Right cardiac atrium (tissue), 5 donors: Measurements from ENCODE around the gene KLK14. TPM values are rescaled to one million over a fixed set of nuclear protein-coding genes. Genes with fewer than 3 reads are reported as not detected.
A peak's percentile ranks its signal among the peaks of the same experiment; 100 is the strongest.

Source experiments
- ATAC-seq, 2 donors: fragments of 200-7000 bp; cut with Tn5 transposase; one replicate each; pipeline versions ENCODE4 v1.8.0 to v1.9.1; 2020; ENCODE audit warnings: moderate library complexity in 2 of 2, mild to moderate bottlenecking in 1 of 2
- DNase-seq, 3 donors: peaks; one replicate each; pipeline ENCODE4 v3.0.0-alpha.2; 2020
- H3K27ac ChIP-seq: one replicate; pipeline ENCODE4 v1.5.1; 2013; ENCODE audit warnings: mild to moderate bottlenecking, low read length, control low read depth, moderate library complexity
- H3K27me3 ChIP-seq: one replicate; pipeline ENCODE4 v1.6.1; 2013; ENCODE audit not compliant: control insufficient read depth, insufficient read depth
- H3K4me1 ChIP-seq: one replicate; pipeline ENCODE4 v1.6.1; 2013; ENCODE audit warnings: low read length; ENCODE audit not compliant: control insufficient read depth, insufficient read depth
- H3K4me3 ChIP-seq: one replicate; pipeline ENCODE4 v1.5.1; 2013; ENCODE audit warnings: low read length, control low read depth
- H3K9me3 ChIP-seq: one replicate; pipeline ENCODE4 v1.6.1; 2013; ENCODE audit warnings: low read length; ENCODE audit not compliant: control insufficient read depth
- WGBS: extraction: QIAGEN DNeasy Blood & Tissue Kit; methylation state at CpG from one replicate; pipeline ENCODE4 v1.1.7; 2013; 5-methylcytosine and 5-hydroxymethylcytosine counted together
- intact Hi-C, 4 donors: fragments of 100-400 bp; cut with DNase I; formaldehyde crosslinking; loops; one replicate each; pipeline versions ENCODE4 v1.11.0 to v1.14.0; 2022 to 2023
- polyA plus RNA-seq: library from polyadenylated mRNA; stranded (reverse); fragments of 200-250 nt; gene quantifications from one replicate; pipeline ENCODE4 v1.2.3, GENCODE V29; 2013
- total RNA-seq, 4 donors: library from RNA; stranded (reverse); fragmentation: NEBNext Ultra II Directional; extraction: Animal tissue kit (Norgen Biotek cat#: 25700); gene quantifications; one replicate each; pipeline ENCODE4 v1.2.1, GENCODE V29; 2021
- donor health status: healthy with polysubstance abuse.
- donor health status: DM: no; HTN: yes; CAD: no.
- donor health status: DM: no; HTN: no; CAD: no.
- donor health status: DM: no; HTN: yes; CAD: no; lungs with severe emphysema.
- donor health status: DM: yes; HTN: yes; CAD: no.

KLK14 gene
- total and polyA plus RNA-seq, 5 donors = 0.31 to 1.0 TPM; not detected in 3

- intact Hi-C loops = loop anchor here (5.0 to 10.0 kb wide), 4 partner anchors 74 to 172 kb away; partner anchors contain the start of gene KLK10 (in 1 of the 4)
- no peak for DNase-seq
- H3K9me3 ChIP-seq = no peaks in the 10 kb centered on the region
- no peaks in the 10 kb centered on the region for H3K27me3 ChIP-seq
- no peak overlapping the region for H3K27ac ChIP-seq
- H3K4me3 ChIP-seq = no peak overlapping the region
- H3K4me1 ChIP-seq = no peaks in the 10 kb centered on the region
- ATAC-seq = no peak
- WGBS = 80% methylated on average over 6 of the region's 6 CpGs
These were observed 13.9 kb upstream of the KLK14 start for GRCh38 chr19:51096473-51097165.

- ATAC-seq (no peak), DNase-seq (peak in 2 of 3 donors; percentile 60 to 73)
- Histone ChIP-seq H3K4me3 (no peak overlapping the region), H3K4me1 (no peaks in the 10 kb centered on the region), H3K27ac (no peak overlapping the region), H3K9me3 (no peaks in the 10 kb centered on the region), H3K27me3 (no peaks in the 10 kb centered on the region)
- 20% methylated on average over 15 of the region's 15 CpGs for WGBS
- intact Hi-C loops = loop anchor here (5.0 to 10.0 kb wide), 5 partner anchors 67 to 170 kb away; partner anchors contain the start of genes KLK10 (in 1 of the 4) and KLK11 (in 1 of the 4)
These were observed 12.1 kb upstream of the KLK14 start for GRCh38 chr19:51094696-51095279.

GRCh38 chr19:51093510-51094345, 11.0 kb upstream of the KLK14 start:
- H3K27ac ChIP-seq = no peak overlapping the region
- DNase-seq (no peak), ATAC-seq (no peak)
- H3K9me3 ChIP-seq = no peaks in the 10 kb centered on the region
- no peaks in the 10 kb centered on the region for H3K27me3 ChIP-seq
- 75% methylated on average over 22 of the region's 22 CpGs for WGBS
- no peaks in the 10 kb centered on the region for H3K4me1 ChIP-seq
- intact Hi-C loops = loop anchor here in 3 of 4 donors (2.0 to 10.0 kb wide), 4 partner anchors 66 to 169 kb away; partner anchors contain the start of gene KLK11 (in 1 of the 3)
- H3K4me3 ChIP-seq = no peak overlapping the region

- intact Hi-C loops = loop anchor here in 3 of 4 donors (2.0 to 10.0 kb wide), 4 partner anchors 66 to 168 kb away; partner anchors contain the start of gene KLK11 (in 1 of the 3)
- H3K27me3 ChIP-seq = no peaks in the 10 kb centered on the region
- WGBS = 81% methylated on average over 8 of the region's 8 CpGs
- H3K27ac ChIP-seq = no peak overlapping the region
- DNase-seq (no peak), ATAC-seq (no peak)
- H3K4me3 ChIP-seq = no peak overlapping the region
- H3K4me1 ChIP-seq = no peaks in the 10 kb centered on the region
- no peaks in the 10 kb centered on the region for H3K9me3 ChIP-seq
These were observed 10.4 kb upstream of the KLK14 start for GRCh38 chr19:51093101-51093500.

GRCh38 chr19:51091895-51092873, 9.5 kb upstream of the KLK14 start:
- Histone ChIP-seq H3K27me3 (no peaks in the 10 kb centered on the region), H3K4me1 (no peaks in the 10 kb centered on the region), H3K4me3 (no peak overlapping the region), H3K9me3 (no peaks in the 10 kb centered on the region), H3K27ac (no peak overlapping the region)
- DNase-seq = no peak
- intact Hi-C loops = loop anchor here in 3 of 4 donors (2.0 to 10.0 kb wide), 4 partner anchors 65 to 167 kb away; partner anchors contain the start of gene KLK11 (in 1 of the 3)
- ATAC-seq = no peak
- WGBS = 58% methylated on average over 16 of the region's 16 CpGs

- 79% methylated on average over 10 of the region's 10 CpGs for WGBS
- H3K4me1 ChIP-seq = no peaks in the 10 kb centered on the region
- intact Hi-C loops = loop anchor here in 3 of 4 donors (5.0 to 10.0 kb wide), 3 partner anchors 64 to 166 kb away; partner anchors contain the start of gene KLK11 (in 1 of the 3)
- H3K9me3 ChIP-seq = no peaks in the 10 kb centered on the region
- DNase-seq (no peak), ATAC-seq (no peak)
- H3K27me3 ChIP-seq = no peaks in the 10 kb centered on the region
- H3K27ac ChIP-seq = no peak overlapping the region
- no peak overlapping the region for H3K4me3 ChIP-seq
These were observed 8.4 kb upstream of the KLK14 start for GRCh38 chr19:51091126-51091525.

- ATAC-seq (no peak), DNase-seq (no peak)
- no peaks in the 10 kb centered on the region for H3K4me1 ChIP-seq
- no peaks in the 10 kb centered on the region for H3K9me3 ChIP-seq
- intact Hi-C loops = loop anchor here in 3 of 4 donors (5.0 to 10.0 kb wide), 3 partner anchors 63 to 166 kb away; partner anchors contain the start of gene KLK11 (in 1 of the 3)
- WGBS = 62% methylated on average over 8 of the region's 8 CpGs
- no peak overlapping the region for H3K4me3 ChIP-seq
- H3K27ac ChIP-seq = no peak overlapping the region
- no peaks in the 10 kb centered on the region for H3K27me3 ChIP-seq
These were observed 7.8 kb upstream of the KLK14 start for GRCh38 chr19:51090471-51090870.

- 81% methylated on average over 17 of the region's 17 CpGs for WGBS
- Histone ChIP-seq H3K27me3 (no peaks in the 10 kb centered on the region), H3K9me3 (no peaks in the 10 kb centered on the region), H3K27ac (no peak overlapping the region), H3K4me1 (no peaks in the 10 kb centered on the region), H3K4me3 (no peak overlapping the region)
- DNase-seq (no peak), ATAC-seq (no peak)
- intact Hi-C loops = loop anchor here in 3 of 4 donors (5.0 to 10.0 kb wide), 3 partner anchors 62 to 165 kb away; partner anchors contain the start of gene KLK11 (in 1 of the 3)
These were observed 7.1 kb upstream of the KLK14 start for GRCh38 chr19:51089786-51090185.

GRCh38 chr19:51086153-51086850, 3.6 kb upstream of the KLK14 start:
- H3K4me3 ChIP-seq = no peak overlapping the region
- no peak for DNase-seq
- 82% methylated on average over 18 of the region's 18 CpGs for WGBS
- no peak for ATAC-seq
- H3K27me3 ChIP-seq = no peaks in the 10 kb centered on the region
- no peak overlapping the region for H3K27ac ChIP-seq
- intact Hi-C loops = no loop called here
- H3K9me3 ChIP-seq = no peaks in the 10 kb centered on the region
- H3K4me1 ChIP-seq = no peaks in the 10 kb centered on the region
